ENCODE measurements around the gene ZDHHC19. TPM values are rescaled to one million over a fixed set of nuclear protein-coding genes. Genes with fewer than 3 reads are reported as not detected.
"Not testable (repeated sequence)": the region's sequence is repeated elsewhere in the genome, so short reads cannot be mapped to it uniquely, and the experiment has no call there.

Gene ZDHHC19
- total RNA-seq, 2 donors from 2014 or later, result 0.52 to 2.1 TPM

DNA sequence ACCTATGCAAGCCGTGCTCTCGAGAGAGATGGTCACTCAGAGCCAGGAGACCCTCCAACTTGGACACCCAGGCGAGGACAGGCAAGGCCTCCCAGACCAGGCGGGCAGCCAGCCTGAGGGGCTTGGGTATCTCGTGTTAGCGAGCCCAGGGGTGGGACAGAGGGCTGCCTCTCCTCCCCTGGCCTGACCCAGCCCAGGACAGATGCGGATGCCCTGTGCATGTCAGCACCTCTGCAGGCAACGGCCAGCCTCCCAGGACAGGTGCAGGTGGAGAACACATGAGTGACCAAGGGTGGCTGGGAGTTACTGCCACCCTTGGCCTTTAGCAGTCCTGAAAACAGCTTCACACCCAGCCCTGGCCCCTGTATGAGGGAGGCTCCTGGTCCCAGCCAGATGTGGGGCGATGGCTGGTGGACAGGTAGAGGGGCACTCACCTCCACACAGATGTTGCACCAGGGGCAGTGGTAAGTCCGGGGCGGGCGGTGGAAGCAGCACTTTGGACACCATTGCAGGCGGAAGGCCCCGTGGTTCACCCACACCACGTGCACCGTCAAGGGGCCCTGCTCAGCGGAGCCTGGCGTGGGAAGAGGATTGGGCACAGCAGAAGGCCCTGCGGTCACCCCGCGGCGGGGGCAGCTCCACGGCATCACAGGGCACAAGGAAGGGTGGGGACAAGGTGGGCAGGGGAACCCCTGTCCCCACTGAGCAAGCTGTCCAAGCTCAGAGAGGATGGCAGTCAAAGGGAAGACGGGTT lies 2.1 kb downstream of the ZDHHC19 start:
- intact Hi-C loops (cut with DNase I), result no loop called here

DNA sequence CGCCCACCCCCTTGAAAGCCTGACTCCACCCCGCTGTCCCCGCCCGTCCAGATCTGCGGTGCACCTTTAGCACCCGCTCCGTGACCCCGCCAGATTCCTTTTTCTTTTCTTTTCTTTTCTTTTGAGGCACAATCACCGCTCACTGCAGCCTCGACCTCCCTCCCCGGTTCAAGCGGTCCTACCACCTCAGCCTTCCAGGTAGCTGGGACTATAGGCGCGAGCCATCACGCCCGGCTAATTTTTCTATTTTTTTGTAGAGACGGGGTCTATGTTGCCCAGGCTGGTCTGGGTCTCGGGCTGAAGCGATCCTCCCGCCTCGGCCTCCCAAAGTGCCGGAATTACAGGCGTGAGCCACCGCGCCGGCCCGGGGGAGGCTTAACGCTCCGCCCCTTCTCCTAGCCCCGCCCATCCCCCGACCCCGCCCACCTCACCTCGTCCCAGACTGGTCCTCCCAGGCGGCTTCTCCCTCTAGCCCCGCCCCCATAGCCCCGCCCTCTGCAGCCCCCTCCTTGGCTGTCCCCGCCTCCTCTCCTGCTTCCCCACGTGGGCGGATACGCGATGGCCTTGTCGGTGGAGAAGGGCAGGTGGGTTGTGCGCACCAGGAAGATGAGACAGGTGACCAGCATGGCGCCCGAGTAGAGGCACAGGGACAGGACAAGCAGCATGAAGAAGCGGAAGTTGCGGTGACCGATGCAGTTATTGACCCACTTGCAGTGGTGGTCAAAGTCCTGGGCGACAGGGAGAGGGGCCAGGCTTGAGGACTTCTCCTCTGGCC lies 3.2 kb downstream of the ZDHHC19 start:
- intact Hi-C loops (cut with DNase I), result no loop called here
- no peak for DNase-seq (ENCODE audit: low spot score)

More for the DNA sequence above, 2.1 kb downstream of the ZDHHC19 start:
- DNase-seq (ENCODE audit: low spot score), result peak; percentile 80

DNA sequence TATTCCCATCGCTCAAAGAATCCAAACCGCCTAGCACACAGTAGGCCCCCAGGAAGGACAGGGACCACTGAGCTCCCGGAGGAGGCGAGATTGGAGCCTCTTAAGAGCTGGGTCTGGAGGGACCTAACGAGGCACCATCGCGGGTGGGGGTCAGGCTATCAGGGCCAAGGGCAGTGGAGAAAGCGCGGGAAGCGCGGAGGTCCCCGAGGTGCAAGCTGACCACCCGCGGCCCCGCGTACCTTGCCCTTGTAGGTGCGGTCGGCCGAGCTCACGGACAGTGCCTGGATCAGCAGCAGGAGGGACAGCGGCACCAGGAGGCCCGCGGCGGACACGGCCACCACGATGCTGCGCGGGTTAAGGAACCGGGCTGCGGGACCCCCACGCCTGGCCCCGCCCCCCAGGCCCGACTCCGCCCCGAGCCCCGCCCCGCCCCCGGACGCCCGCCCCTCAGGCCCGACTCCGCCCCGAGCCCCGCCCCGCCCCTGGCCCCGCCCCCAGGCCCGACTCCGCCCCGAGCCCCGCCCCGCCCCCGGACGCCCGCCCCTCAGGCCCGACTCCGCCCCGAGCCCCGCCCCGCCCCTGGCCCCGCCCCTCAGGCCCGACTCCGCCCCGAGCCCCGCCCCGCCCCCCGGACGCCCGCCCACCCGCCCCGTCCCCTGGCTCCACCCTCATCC lies 3.9 kb downstream of the ZDHHC19 start:
- intact Hi-C loops (cut with DNase I), result no loop called here
- no peak for DNase-seq (ENCODE audit: low spot score)

DNA sequence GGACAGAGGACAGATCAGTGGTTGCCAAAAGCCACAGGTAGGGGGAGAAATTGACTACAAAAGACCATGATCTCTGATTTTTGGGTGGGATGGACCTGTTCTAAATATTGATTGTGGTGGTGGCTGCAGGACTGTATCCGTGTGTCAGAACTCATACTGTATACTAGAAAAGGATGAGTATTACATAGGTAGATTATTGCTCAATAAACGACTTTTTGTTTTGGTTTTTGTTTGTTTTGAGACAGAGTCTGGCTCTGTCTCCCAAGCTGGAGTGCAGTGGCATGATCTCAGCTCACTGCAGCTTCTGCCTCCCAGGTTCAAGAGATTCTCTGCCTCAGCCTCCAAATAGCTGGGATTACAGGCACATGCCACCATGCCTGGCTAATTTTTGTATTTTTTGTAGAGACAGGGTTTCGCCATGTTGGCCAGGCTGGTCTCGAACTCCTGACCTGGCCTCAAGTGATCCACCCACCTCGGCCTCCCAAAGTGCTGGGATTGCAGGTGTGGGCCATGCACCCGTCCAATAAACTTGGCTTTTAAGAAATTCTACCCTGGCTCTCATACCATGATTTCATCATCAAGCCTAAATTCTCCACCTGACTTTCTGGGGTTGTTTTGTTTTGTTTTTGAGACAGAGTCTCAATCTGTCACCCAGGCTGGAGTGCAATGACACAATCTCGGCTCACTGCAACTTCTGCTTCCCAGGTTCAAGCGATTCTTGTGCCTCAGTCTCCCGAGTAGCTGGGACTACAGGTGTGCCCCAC lies 5.6 kb downstream of the ZDHHC19 start:
- intact Hi-C loops (cut with DNase I); DNase-seq (ENCODE audit: low spot score): not testable (repeated sequence)

DNA sequence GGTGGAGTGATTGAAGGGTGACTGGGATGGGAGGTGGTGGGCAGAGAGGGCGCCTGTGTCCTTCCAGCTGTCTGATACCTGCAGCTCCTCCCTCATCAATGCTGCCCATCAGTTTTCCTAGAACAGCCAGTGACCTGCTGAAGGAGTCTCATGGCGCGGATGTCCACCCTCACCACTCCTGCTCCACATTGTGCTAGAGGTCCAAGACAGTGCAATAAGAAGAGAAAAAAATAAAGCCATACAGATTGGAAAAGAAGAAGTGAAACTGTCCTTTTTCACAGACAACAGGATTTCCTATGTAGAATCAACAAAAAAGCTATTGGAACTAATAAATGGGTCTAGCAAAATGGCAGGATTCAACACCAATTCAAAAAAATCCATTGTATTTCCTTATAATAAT lies 7.4 kb downstream of the ZDHHC19 start:
- DNase-seq (ENCODE audit: low spot score), result no peak
- intact Hi-C loops (cut with DNase I), result no loop called here

DNA sequence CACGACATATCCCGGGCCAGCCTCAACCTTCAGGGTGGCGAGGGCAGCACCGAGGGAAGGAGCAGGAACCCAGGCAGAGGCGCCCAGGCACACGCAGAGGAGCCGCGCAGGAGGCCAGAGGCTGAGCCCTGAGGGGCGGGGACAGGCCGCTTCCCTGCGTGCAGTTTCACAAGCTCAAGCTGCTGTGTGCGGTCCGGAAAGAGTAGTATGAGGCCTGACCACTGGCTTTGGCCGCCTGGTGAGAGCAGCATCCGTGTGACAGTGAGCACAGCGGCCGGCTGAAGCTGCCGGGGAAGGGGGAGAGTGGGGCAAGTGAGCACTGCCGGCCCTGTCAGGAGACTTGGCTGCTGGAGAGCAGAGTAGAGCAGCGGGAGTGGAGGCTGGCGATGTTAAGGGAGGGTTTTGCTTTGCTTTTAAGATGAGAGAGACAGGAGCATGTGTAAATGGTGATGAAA lies 8.7 kb downstream of the ZDHHC19 start:
- intact Hi-C loops (cut with DNase I), result no loop called here
- peak; percentile 91 for DNase-seq (ENCODE audit: low spot score)

DNA sequence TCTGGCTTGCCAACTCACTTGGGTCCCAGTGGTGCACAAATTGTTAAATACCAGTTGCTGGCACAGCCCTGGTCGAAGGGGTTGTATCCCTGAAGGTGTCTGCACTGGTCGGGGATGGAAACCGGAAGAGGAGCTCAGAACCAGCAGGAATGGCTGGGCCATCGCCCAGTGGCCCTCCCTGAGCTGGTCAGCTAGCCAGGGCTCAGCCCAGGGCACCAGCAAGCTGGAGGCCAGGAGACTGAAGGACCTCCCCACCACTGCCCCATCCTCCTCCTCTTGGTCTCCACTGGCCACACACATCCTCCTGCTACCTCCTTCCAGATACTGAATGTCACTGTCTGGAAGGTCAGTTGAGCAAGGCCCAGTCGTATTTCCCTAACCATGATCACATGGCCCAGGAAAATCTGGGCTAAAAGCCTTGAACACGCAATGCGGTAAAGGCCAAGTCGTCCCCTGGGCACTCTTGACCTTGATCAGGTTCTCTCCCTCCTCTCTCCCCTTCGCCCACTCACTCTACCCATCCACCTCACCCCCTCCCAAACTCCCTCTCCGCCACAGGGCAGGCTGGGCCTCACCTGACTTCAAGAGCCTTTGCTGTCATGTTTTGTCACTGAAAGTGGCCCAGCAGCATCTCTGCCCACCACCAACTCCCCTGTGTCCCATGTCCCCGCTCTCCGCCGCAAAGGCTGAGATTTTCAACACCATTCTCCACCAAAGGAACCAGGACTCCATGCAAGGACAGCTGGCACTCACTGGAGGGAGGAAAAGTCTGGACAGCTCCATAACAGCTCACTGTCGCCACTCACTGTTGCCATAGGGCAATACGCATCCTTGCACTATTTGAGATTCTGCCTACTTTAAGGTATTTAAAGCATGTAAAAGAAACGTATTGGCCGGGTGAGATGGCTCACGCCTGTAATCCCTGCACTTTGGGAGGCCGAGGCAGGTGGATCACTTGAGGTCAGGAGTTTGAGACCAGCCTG lies 12.1 kb downstream of the ZDHHC19 start:
- intact Hi-C loops (cut with DNase I), result loop anchor here (5.0 to 10.0 kb wide), 2 partner anchors 117 to 124 kb away; partner anchors contain the start of gene TFRC (in 1 of the 2)
- DNase-seq (ENCODE audit: low spot score), result no peak

DNA sequence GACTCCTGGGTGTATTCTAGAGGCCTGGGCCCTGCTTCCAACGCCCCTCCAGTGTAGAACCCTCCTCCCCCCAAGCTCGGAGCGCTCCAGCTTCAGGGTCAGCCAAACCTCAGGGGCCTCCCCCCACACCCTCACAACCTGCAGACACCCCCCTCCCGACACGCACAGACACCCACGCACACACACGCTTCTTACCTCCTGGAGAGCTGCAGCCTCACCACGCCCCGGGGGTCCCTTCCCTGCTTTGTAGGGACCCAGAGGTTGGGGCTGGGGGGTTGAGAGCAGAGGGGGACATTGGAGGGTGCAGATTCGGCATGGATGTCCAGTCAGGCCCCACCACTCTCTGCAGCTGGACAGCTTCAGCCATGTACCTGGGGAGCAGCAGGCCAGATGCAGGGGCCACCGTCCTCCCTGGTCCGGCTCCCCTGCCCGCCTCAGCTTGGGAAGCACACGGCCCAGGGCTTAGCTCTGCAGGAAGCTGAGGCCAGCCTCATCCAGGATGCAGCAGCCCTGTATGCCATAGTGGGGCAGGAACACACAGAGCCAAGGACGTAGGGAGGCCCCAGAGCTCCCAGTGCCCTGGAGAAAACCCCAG lies 13.0 kb downstream of the ZDHHC19 start:
- intact Hi-C loops (cut with DNase I), result loop anchor here (5.0 to 10.0 kb wide), 2 partner anchors 116 to 123 kb away; partner anchors contain the start of gene TFRC (in 1 of the 2)
- no peak for DNase-seq (ENCODE audit: low spot score)

DNA sequence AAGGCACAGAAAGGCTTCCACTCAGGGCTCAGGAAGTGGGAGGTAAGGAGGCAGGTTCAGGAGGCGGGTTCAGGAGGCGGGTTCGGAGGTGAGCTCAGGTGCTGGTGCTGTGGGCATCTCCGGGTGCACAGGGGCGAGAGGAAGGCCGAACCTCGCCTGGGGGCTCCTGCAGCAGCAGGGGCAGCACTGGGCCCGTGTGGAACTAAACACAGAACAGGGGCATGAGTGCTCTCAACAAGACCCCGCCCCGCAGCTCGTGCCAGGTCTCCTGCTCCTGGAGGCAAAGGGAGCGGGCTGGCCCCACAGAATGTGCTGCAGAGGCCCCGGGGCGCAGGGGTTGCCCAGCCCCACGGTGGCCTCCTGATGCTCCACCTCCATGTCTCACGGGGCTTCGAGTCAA lies 13.7 kb downstream of the ZDHHC19 start:
- no peak for DNase-seq (ENCODE audit: low spot score)
- intact Hi-C loops (cut with DNase I), result loop anchor here (5.0 to 10.0 kb wide), 2 partner anchors 115 to 123 kb away; partner anchors contain the start of gene TFRC (in 1 of the 2)

DNA sequence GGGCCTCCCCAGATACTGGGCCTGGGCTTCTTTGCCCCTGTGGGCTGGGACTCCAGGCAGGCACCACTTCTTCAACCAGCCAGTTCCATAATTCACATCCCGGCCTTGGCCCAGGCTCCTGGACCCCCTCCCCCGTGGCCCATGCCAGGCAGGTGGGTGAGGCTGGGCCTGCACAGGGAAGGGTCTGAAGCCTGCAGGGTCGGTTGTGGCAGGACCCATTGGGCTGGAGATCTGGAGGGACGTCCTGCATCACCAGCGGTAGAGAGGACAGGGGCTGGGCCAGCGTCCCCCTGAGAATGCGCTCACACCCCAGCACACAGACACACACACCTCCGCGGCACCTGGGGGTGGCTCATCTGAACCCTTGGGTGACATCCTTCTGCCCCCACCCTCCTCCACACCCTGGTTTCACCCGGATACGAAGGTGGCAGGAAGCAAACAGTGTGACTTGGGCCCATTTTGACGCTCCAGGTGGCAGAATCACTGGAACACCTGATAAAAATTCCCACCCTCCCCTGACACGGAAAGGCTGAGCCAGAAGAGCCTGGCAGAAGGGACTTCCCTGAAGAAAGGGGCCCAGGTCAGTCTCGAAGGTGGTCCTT lies 15.4 kb downstream of the ZDHHC19 start:
- DNase-seq (ENCODE audit: low spot score), result no peak
- intact Hi-C loops (cut with DNase I), result loop anchor here (5.0 to 10.0 kb wide), 2 partner anchors 113 to 121 kb away; partner anchors contain the start of gene TFRC (in 1 of the 2)

DNA sequence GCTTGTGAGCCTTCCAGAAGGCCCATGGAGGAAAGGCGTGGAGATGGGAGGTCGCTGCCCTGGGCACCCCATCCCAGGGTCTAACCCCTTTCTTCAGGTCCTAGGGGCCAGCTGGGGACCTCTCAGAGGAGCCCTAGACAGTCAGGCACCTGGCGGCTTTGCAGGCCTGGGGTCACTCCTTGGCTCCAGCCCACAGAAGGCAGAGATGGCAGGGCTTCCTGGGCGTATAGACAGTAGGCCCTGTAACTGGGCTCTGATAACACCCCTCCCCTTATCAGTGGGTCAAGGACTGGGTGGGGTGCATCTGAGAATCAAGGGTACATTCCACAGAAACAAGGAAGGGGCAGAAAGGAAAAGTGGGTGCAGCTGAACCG lies 16.7 kb downstream of the ZDHHC19 start:
- intact Hi-C loops (cut with DNase I), result loop anchor here in 1 of 2 donors (10.0 kb wide), 1 partner anchor 120 kb away; no protein-coding TSS in a partner anchor
- DNase-seq (ENCODE audit: low spot score), result no peak

DNA sequence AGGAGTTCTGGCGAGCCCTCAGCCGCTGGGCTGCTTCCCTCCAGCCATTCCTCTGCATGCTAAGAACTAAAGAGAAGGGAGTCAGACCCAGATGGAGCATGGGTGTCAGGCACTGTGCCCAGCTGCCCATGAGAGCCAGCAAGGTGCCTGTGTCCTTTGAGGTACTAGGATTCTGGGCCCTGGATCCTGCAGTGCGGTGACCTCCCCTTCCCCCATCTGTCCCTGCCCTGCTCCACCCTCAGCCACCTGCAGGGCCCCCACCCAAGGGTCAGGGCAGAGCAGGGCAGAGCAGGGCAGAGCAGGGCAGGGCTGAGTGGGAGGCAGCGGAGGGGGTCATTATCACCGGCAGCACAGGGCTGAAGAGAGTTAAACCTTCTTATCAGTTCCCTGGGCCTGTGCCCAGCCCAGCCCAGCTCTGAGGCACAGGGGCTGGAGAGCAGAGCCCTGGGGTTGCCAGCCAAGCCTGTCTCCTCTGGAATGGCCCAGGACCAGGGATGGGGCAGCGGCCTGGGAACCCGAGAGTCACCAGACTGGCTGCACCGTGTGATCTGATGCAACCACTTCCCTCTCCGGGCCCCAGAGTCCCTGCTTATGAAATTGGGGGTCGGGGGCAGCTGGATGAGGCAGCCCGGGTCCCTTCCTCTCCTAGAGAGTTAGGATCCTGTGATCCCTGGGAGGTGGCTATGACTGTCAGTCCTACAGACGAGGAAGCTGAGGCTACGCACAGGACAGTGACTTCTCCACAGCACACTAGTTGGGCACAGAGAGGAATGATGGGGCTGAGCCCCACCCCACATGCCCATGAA lies 17.3 kb downstream of the ZDHHC19 start:
- no peak for DNase-seq (ENCODE audit: low spot score)
- intact Hi-C loops (cut with DNase I), result loop anchor here in 1 of 2 donors (10.0 kb wide), 1 partner anchor 119 kb away; no protein-coding TSS in a partner anchor

DNA sequence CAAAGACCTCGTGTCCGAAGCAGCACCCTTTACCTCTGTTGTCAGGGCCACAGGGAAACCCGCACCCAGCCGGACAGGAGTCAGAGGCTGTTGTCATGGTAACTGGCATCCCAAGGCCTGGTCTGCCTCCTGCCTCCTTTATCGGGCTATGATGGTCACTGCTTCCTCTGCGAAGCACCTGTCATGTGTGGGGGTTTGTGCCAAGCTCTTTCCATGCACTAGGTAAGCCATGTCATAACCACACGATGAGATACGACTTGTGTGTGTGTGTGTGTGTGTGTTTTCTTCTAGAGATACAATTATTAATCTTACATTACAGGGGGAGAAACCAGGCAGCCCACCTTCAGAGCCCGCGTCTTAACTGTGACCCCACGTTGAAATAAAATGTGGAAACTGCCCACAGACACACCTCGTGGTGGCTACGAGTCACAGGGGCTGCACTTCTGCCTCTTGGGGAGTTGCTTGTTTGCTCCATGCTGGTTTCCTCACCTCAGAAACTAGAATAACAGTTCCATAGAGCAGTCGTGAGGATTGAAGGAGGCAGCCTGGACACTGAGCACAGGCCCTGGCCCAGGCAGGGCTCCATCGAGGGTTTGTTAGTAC lies 18.0 kb downstream of the ZDHHC19 start:
- DNase-seq (ENCODE audit: low spot score), result no peak
- intact Hi-C loops (cut with DNase I), result loop anchor here in 1 of 2 donors (10.0 kb wide), 1 partner anchor 118 kb away; no protein-coding TSS in a partner anchor

DNA sequence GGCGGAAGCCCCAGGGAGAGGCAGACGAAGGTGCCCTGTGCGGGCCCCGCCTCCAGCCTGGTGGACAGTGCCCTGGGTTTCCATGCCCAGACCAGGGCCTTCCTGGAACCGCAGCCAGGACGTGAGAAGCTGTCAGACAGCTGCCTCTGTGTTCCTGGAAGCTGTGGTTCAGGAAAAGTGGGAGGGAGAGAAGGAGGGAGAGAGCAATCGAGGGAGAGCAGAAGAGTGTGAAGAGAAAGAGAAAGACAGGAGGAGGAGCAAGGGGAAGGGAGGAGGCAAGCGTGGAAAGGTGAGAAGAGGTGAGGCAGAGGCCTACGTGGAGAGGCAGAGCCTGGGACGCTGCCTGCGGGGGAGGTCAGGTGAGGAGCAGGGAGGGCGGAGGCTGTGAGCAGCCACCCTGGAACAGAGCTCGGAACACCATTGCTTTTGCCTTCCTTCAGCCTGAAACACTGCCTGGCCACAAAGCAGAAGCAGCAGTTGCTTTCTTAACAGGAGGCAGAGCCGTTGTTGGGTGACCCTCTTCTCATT lies 18.6 kb downstream of the ZDHHC19 start:
- intact Hi-C loops (cut with DNase I), result loop anchor here in 1 of 2 donors (10.0 kb wide), 1 partner anchor 118 kb away; no protein-coding TSS in a partner anchor
- DNase-seq (ENCODE audit: low spot score), result no peak

DNA sequence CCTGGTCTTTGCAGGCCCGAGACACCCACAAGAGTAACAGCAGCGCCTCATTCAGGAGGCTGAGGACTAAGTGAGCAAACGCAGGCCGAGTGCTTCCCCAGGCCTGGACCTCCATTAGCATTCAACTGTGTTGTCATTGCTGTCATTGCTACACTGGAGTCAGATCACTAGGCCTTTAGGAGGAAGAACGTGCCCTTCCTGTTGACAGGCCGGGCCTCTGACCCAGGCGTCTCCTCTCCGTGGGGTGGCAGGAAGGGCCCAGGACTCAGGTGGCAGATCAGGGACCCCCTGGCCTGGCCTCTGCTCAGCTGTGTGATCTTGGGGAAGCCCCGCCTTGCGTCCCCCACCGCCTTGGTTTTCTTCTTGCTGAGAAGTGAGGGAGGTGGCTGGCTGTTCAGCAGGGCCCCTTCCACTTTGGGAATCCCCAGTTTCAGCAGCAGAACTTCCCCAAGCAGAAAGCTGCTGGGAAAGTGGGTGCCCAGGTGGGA lies 19.1 kb downstream of the ZDHHC19 start:
- intact Hi-C loops (cut with DNase I), result loop anchor here in 1 of 2 donors (10.0 kb wide), 1 partner anchor 117 kb away; no protein-coding TSS in a partner anchor
- DNase-seq (ENCODE audit: low spot score), result no peak

Data from posterior vena cava (tissue), 2 donors.